ENCODE data around the gene SMIM43.

SMIM43 gene

DNA sequence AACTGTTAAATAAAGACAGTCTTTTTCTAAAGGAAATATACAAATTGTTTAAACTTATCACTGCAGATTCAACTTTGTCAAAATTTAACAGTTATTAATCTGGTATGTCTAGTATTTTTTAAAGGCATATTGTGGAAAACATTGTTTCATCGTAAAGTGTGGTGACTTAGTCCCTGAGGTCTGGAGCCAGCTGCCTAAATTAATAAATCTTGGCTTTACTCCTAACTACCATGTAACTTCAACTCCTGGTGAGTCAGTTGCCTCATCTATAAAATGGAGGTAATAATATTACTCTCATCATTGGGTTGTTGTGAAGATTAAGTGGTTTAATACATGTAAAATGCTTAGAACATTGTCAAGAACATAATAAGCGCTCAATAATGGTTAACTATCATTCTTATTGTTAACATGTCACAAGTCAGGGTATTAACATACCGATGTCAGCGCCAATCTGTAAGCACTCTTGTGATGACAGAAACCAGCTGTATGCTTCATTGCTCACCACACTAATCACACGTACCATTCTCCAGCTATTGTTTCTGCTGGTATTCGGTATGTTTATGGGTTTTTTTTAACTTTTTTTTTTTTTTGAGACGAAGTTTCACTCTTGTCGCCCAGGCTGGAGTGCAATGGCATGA lies 14.1 kb upstream of the SMIM43 start:
- DNase-seq: peak; percentile 59

DNA sequence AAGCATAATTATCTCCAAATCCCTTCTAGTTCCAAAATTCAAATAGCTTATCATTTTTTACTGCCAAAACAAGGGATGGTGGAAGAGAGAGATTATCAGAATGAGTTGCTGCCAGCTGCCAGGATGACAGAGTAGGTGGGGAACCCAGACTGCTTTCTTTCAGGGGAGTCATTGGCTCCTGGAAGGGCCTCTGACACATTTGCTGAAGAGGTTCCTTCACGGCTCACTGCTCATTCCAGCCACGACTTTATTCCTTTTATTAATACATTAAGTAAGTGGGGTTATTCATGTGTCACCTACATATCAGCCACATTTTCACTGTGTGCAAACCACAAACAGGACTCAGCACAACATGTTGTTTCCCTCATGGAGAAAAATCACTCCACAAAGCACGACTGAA lies 12.7 kb upstream of the SMIM43 start:
- peak; percentile 30 for DNase-seq

DNA sequence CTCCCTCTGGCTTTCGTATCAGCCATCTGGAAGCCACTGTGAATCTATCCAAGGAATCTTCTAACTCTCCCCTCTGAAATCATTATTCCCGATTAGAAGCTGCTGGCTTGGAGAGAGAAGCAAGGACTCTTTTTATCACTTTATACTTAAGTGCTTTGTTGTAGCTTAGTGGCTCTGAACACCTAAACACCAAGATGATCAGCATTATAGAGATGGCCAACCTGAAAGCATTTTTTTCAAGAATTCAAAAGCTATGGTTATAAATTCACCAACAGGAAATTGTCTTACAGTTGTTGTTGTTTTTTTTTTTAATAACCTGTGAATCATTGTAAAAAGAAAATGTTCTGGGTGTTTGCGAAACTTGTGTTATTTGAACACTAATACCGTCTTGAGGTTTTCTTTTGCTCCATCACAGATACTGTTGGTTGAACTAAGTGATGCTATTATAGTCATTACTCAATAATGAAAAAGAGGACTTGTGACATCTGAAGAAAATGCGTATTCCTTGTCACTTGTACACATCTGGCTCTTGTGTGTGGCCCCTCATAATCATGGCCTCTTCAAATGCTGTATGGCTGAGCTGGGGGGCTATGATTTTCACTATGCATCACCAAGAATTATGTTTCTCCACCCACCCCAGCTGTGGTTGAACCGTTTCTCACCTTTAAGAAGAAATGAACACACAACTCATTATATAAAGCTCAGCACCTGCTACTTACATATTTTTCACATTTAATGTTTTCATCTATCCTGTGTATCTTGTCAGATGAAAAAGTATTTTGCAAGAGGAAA lies 11.8 kb upstream of the SMIM43 start:
- DNase-seq: no peak

DNA sequence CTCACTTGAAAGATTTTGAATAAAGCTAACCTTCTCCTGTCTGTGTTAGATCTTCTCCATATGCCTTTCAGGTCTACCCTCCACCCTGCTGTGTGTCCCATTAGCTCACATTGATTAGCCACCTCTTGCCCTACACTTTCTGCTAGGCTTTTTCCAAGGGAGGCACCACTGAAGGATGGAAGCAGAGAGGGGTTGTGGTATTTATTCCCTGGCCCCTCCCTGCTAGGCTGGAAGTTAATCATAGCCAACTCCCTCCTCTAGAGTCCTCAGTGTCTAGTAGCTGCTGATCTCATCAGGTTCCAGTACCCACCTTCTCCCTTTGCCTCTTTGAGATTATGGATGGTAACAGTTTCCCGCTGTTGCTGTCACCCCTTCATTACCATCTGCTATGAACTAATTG lies 8.9 kb upstream of the SMIM43 start:
- DNase-seq: no peak

DNA sequence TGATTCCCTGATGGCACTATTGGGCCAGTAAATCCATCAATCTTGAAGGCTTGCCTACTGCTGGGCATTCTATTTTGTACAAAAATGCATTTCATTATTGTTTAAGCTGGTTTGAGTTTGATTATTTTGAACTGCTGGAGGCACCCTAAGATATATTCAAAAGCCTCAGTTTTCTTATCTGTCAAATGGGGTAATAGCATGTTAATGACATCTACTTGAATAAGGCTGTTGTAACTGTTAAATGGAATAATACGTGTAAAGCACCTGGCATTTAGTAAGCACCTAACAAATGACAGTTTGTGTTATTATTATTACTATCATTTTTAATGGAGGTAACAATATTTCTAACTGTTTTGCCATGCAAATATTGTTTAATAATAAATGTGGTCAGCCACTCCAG lies 6.9 kb upstream of the SMIM43 start:
- no peak for DNase-seq

DNA sequence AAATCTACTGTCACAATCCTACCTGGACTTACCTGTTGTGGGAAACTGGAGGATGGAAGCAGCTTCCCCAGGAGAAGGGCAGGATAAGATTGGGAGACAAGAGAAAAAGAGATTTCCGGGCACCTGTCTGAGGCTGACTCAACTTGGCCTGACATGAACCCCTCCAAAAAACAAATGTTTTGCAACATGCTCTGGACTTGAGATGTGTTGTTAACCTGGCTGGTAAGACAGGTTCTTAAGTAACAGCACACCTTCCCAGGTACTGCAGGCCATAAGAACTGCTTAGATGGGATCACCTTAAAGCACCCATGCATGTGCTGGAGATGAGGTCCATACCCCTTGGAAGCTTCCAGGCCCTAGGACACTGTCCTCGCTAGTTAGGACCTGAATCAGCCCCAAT lies 4.4 kb upstream of the SMIM43 start:
- no peak for DNase-seq

DNA sequence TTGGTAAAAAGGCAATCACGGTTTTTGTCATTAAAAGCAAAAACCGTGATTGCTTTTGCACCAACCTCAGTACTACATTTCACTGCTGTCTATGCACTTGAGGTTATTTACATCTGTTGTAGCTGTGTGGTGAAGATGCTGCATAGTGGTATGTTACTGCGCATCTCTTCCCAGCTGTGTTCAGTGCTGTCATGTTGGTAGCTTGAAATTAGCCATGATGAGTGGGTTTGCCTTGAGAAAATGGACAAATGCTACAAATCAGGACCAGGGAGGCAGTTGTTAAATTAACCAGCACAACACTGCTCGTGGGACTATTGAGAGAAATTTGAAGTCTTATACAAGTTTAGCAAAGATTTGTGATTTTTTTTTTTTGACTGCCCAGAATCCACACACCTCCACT lies 2.2 kb upstream of the SMIM43 start:
- no peak for DNase-seq

DNA sequence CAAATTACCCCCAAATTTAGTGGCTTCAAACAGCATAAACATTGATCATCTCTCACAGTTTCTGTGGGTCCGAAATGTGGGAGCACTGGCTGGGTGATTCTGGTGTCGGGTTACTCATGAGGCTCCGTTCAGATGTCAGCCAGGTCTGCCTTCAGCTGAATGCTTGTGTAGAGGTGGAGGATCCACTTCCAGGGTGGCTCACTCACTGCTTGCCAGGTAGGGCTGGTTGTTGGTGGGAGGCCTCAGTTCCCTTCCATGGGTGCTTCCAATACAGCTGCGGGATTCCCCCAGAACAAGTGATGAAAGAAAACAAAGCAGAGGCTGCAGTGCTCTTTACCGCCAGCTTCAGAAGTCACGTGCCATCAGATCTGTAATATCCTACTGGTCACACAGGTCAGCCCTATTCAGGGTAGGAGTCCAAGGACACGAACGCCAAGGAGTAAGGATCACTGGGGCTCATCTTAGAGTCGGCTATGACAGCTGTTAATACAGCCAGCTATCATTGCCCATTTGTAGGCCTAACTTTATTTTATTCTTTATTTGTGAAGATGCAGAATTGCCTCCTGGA lies 1.1 kb upstream of the SMIM43 start:
- no peak for DNase-seq

DNA sequence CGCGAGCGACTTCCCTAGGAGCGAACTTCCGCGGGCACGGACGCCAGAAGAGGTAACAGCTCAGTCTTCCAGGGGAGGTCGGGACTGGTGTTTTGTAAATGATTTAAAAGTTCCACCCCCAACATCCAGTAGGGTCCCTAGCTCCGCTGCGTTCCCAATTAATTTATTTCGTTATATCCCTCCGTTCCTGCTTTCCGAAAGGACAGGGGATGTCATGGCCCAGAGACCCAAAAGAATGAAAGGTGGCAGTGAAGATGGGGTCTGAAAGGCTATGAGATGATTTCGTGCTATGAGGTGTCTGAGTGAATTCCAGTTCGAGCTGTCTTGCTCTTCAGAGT lies 373 bp upstream of the SMIM43 start:
- no peak for DNase-seq

DNA sequence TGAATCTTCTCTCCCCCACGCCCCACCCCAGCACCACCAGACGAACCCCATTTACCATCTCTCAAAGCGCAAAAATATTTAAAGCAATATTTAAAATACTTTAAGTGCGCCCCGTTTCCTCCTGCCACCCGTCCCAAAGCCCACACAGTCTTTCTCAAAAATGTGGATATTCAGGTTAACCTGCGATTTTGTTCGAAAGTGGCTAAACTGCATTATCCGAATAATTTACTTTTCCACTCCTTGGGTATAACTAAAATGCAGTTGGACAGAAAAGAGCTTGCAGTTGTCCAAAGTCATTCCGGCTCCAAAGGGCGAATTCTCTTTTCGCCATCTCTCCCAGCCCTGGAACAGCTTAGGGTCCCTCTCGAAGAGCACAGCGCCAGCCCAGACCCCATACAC lies 662 bp downstream of the SMIM43 start:
- no peak for DNase-seq

DNA sequence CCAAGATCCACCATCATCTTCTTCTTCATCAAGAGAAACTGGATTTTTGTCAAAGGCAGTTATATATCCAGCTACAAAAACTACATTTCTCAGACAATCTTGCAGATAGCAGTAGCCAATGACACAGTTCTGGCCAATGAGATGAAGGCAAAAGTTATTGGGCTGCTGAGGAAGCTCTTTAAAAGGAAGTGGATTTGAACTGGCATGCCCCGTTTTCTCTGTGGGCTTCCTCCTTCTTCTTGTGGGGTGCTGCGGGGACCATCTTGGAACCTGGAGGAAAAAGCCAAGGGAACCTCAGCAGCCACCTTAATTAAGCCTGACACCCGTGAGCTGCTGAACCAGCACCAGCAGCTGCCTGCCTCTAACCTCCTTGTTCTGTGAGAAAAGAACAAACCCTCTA lies 4.8 kb downstream of the SMIM43 start:
- DNase-seq: no peak

DNA sequence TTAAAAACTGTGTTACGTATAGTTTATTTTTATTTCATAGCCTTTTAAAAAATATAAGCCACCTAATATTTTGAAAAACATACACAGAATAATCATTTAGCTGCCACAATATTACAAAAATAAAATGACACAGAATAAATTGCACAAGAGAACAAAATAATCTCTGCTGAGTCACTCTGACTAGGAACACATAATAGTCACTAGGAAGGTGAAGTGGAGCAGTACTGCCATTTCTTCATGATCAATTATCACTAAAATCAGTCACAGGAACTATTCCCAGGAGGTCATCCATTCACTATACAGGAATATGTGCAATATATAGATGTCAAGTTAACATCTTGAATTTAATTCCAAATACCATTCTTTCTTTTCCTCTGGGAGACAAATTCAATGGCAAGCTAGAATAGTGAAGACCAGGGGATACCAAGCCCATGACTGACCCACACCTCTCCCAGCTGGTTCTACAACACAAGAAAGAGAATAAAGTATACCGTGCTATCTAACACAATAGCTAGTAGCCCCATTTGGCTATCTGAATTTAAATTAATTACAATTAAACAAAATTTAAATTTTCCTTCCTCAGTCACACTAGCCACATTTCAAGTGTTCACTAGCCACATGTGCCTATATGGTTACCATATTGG lies 5.9 kb downstream of the SMIM43 start:
- no peak for DNase-seq

DNA sequence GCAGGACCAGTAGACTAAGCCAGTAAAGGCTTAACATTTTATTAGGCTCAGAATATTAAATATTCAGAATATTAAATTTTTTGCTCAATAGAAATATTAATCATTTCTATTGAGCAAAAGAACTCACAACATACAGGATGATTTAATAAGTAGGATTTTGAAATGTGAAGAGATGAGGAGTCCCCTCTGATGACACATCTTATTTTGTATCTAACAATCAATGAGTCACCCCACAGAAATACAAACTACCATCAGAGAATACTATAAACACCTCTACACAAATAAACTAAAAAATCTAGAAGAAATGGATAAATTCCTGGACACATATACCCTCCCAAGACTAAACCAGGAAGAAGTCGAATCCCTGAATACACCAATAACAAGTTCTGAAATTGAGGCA lies 12.8 kb downstream of the SMIM43 start:
- peak; percentile 45 for DNase-seq

DNA sequence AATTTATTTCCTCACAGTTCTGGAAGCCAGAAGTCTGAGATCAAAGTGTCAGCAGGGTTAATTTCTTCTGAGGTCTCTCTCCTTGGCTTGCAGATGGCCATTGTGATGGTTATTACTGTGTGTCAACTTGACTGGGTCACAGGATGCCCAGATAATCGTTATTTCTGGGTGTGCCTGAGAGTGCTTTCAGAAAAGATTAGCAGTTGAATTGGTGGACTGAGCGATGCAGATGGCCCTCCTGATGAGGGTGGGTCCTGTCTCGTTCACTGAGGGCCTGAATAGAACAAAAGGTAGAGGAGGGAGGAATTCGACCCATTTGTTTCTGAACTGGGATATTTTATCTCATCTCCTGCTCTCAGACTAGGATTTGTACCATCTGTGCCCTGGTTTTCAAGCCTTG lies 15.7 kb downstream of the SMIM43 start:
- no peak for DNase-seq

DNA sequence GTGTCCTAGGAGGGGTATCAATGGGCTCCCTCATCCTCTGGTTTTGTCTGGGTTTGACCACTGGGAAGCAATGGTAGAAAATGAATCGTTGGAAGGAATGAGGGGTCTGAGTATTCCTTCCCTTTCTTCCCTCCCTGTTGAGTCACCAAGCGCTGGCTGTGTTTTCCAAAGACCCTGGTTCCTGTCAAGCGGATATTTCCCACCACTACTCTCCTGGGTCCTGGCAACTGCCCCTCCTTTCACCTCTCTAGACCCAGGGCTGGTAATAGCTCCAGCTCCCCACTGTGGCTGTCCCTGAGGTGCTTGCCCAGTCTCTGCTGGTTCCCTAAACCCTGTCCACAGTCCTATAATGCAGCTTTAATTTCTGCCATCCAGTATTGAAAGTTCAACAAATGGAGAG lies 22.2 kb downstream of the SMIM43 start:
- DNase-seq: no peak

DNA sequence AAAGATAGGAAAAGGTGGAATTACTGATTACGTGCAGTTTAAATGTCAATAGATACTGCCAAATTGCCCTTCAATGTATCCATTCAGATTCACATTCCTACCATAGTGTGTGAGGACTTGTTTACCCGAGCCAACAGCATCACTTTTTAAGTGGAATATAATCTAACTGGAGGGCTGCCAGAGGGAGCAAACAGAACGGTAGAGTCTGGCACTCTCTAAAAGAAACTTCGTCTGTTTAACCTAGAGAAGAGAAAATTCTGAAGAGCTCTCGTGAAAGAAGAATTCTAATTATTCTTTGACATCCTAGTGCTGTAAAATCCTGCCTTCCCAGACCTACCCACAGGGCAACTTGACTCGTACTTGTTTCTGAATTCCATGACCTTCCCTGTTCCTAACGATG lies 23.2 kb downstream of the SMIM43 start:
- no peak for DNase-seq

DNA sequence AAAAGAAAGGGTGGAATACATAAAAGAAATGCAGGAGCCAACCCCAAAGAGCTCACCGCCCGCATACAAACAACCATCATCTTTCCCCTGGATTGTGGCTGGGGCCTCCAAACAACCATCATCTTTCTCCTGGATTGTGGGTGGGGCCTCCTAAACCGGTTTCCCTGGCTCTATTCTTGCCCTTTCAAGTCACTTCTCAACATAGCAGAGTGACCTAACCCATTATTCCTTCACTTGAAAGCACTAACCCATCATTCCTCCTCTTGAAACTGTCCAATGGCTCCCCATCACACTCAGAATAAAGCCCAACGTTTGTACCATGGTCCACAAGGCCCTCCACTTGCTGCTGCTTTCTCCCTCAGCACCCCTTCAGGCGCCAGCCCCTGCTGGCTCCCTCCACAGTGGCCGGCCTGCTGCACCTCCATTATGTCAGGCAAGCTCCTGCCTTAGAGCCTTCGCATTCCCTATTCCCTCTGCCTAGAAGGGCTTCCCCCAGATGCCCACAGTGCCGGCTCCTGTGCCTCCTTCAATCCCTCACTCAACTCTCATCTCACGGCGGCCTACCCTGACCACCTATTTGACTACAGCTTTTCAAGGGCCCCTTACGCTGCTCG lies 24.1 kb downstream of the SMIM43 start:
- DNase-seq: no peak

DNA sequence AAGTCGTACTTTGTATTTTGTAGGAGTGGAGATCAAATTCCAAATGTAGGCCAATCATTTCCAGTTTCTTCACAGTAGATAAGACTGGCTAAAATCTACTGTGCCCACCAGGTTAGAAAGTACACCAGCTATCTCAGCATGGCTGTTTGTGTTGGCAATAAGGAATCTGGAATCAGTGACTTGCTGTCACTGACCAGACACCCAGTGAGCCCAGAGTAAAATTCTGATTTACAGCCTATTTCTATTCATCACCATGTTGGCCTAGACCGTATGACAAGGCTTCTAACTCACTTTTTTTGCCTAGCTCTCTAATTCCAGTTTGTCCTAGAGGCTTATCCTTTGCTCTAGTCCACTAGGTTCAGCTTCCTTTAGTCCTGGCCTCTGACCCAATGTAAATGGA lies 25.4 kb downstream of the SMIM43 start:
- DNase-seq: no peak

DNA sequence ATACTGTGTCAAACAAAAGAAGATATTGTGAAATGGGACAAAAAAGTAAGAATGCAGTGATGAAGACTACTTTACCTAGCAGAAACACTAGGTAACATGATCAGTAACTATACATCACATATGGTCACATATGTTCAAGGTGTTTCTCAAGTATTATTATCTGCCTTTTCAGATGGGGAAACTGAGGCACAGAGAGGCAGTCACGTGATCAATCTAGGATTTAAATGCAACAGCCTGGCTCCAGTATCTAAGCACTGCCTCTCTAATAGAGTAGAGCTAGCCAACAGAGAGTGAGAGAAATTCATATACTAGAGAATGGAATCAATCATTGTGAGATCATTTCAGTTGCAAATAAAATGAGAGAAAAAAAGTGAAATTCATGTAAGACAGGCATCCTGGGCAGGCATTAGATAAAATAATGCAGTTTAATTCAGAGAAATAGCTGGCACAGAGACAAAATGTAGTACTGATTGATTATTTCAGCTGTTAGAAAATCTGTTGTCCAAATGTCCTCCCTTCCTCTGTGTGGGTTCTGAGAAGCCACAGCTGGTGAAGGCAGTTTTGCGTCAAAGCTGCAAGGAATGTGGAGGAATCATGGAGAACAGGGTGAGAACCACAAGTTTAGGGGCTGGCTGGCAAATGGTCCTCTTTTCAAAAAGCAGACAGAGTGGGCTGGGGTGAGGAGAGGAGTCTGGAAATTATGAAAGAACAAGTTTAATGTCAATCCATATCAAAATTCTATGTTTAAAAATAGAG lies 26.0 kb downstream of the SMIM43 start:
- peak; percentile 69 for DNase-seq

DNA sequence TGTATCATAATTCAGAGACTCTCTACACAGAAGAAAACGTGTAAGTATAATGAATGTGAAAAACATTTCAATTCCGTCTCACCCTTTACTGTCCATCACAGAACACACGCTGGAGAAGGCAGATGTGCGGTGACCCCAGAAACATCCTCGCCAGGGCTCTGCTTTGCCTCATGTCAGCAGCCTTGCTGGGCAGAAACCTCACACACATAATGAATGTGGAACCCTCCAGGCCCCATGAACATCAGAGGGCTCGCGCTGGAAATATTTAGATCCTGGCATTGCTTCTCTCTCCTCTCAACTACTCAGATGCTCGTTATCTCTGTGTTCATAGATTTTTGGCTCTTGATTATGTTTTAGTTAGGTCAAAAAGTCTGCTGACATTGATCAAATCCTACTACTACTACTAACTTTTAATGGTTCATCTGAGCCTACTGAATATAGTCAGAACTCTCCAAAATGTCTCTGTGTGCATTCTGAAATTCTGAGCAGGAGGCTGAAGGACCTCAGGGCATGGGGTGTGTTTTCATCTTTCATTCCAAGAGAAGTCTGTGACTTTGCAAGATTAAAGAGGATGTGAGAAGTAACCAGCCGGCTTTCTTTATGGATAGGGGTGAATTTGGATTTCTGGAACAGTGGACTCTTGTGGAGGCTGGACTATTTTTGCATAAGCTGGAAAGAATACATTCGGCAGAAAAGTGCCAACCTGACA lies 27.0 kb downstream of the SMIM43 start:
- DNase-seq: no peak

DNA sequence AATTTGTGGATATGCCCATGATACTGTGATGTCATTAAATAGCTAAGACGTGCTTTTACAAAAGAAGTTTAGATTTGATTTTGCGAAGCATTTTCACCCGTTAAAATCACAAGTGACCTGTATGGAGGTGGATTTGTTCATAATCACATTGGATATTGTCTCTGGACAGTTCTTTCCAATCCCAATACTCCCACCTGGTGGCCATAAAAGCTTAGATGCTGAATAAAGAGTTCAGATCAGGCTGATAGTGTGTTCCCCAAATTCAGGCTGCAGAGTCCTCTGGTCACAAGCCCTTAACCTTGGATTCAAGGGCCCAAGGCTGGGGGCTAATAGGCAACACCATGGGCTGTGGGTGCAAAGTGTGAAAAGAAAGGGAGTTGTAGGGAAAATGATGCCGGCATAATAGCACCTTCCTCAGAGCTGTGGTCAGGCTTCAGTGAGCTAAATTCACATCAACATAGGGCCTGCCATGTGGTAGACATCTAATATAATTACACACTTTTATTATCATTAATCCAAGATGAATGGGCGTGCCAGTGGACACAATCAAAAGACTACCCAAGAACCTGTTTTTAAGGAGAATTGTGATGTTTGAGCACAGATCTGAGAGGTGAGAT lies 28.1 kb downstream of the SMIM43 start:
- peak; percentile 66 for DNase-seq

DNA sequence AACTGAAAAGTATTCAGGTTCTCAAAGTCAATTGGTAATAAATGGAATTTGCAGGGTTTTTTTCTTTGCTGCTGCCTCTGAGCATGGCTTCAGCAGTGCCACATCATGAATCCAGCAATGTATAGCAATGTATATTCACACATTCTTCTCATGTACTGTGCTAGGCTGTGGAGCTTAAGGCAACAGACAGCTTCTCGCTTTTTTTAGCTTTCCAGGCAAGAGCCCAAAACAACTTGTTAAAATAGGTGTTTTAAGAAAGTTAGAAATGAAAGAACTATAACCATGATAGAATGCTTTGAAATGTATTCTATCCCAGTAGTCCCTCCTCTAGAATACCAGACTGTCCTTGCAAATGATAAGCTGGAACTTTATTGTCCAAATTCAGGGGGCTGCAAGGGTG lies 30.4 kb downstream of the SMIM43 start:
- DNase-seq: no peak

Measured in fibroblast of skin of right quadriceps (primary cell).